HL-60 (cell line): ENCODE data around the gene ITGB2.

ENCODE experiments used
- DNase-seq, 2 experiments: peaks; one replicate each; pipeline ENCODE4 v3.0.0-alpha.2; 2010 to 2020; ENCODE audit warnings: low read depth in 1 of 2, low spot score in 1 of 2
- H3K27ac ChIP-seq: fragments of 250-450 bp; sonication (Bioruptor Pico); replicated peaks from 2 replicates; pipeline ENCODE4 v1.5.1; 2020; ENCODE audit warnings: mild to moderate bottlenecking, moderate library complexity
- H3K27me3 ChIP-seq: fragments of 250-450 bp; sonication (Bioruptor Pico); 2 replicates; pipeline ENCODE4 v1.5.1; 2021; ENCODE audit warnings: mild to moderate bottlenecking, moderate library complexity; ENCODE audit not compliant: insufficient read depth, poor library complexity, severe bottlenecking
- H3K4me3 ChIP-seq: replicated peaks from 2 replicates; pipeline ENCODE4 v1.5.1; 2011; ENCODE audit warnings: mild to moderate bottlenecking, control low read depth, low read length; ENCODE audit not compliant: insufficient read depth
- GABPA ChIP-seq: IDR thresholded peaks from 2 replicates; pipeline ENCODE4 v1.6.1; 2012; ENCODE audit warnings: low read depth
- POLR2AphosphoS5 ChIP-seq: IDR thresholded peaks from 2 replicates; pipeline ENCODE4 v1.6.1; 2012; ENCODE audit warnings: low read depth
- SPI1 ChIP-seq: IDR thresholded peaks from 2 replicates; pipeline ENCODE4 v1.6.1; 2012; ENCODE audit warnings: low read depth, mild to moderate bottlenecking, borderline replicate concordance
- TF ChIP-seq, protein P1 (sequence below): IDR thresholded peaks from one replicate; pipeline ENCODE4 v1.5.1; 2011; ENCODE audit warnings: low read length, control low read depth, inconsistent platforms; ENCODE audit not compliant: insufficient read depth
- TF ChIP-seq, protein P2 (sequence below): IDR thresholded peaks from 2 replicates; pipeline ENCODE4 v1.6.1; 2012; ENCODE audit warnings: low read depth; ENCODE audit not compliant: insufficient replicate concordance

ITGB2 gene

DNA sequence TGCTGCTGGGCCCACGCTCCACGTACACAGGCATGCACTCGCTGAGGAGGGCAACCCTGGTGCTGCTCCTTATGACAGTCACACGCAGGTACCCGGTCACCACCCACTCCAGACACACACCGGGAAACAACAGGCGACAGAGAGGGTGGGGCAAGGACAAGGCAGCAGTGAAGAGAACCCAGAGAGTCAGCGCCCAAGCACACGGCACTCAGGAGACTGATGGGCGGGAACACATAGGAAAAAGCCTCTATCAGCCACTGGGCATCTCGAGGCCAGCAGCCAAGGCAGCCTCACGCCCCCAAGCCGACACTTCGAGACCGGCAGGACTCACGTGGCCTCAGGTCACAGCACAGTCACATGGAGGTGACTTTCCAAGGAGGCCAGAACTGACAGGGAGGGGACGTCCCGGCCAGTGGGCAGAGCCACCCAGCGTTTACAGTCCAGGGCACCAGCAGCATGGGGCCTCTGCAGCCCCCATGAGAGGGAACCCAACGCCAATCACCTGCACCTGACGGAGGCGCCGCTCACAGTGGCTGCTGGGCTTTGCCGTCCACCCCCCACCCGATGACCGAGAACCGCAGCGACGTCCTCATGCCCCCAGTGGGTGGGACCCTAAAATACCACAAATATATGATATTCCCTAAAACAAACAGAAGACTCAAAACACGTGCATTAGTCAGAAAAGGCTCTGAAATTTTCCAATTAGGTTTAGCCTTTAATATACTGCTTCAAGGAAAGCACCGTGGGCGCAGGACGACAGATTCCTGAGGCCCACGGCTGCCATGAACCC is 66.9 kb downstream of the ITGB2 start:
- TF ChIP-seq SPI1 (no peak), GABPA (no peak), POLR2AphosphoS5 (no peak)
- TF ChIP-seq, protein P1, sequence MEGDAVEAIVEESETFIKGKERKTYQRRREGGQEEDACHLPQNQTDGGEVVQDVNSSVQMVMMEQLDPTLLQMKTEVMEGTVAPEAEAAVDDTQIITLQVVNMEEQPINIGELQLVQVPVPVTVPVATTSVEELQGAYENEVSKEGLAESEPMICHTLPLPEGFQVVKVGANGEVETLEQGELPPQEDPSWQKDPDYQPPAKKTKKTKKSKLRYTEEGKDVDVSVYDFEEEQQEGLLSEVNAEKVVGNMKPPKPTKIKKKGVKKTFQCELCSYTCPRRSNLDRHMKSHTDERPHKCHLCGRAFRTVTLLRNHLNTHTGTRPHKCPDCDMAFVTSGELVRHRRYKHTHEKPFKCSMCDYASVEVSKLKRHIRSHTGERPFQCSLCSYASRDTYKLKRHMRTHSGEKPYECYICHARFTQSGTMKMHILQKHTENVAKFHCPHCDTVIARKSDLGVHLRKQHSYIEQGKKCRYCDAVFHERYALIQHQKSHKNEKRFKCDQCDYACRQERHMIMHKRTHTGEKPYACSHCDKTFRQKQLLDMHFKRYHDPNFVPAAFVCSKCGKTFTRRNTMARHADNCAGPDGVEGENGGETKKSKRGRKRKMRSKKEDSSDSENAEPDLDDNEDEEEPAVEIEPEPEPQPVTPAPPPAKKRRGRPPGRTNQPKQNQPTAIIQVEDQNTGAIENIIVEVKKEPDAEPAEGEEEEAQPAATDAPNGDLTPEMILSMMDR, result no peak
- TF ChIP-seq, protein P2, sequence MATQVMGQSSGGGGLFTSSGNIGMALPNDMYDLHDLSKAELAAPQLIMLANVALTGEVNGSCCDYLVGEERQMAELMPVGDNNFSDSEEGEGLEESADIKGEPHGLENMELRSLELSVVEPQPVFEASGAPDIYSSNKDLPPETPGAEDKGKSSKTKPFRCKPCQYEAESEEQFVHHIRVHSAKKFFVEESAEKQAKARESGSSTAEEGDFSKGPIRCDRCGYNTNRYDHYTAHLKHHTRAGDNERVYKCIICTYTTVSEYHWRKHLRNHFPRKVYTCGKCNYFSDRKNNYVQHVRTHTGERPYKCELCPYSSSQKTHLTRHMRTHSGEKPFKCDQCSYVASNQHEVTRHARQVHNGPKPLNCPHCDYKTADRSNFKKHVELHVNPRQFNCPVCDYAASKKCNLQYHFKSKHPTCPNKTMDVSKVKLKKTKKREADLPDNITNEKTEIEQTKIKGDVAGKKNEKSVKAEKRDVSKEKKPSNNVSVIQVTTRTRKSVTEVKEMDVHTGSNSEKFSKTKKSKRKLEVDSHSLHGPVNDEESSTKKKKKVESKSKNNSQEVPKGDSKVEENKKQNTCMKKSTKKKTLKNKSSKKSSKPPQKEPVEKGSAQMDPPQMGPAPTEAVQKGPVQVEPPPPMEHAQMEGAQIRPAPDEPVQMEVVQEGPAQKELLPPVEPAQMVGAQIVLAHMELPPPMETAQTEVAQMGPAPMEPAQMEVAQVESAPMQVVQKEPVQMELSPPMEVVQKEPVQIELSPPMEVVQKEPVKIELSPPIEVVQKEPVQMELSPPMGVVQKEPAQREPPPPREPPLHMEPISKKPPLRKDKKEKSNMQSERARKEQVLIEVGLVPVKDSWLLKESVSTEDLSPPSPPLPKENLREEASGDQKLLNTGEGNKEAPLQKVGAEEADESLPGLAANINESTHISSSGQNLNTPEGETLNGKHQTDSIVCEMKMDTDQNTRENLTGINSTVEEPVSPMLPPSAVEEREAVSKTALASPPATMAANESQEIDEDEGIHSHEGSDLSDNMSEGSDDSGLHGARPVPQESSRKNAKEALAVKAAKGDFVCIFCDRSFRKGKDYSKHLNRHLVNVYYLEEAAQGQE, result no peak
- Histone ChIP-seq H3K27me3 (no peaks in the 10 kb centered on the region), H3K27ac (peak overlapping the region; percentile 47), H3K4me3 (no peak overlapping the region)
- DNase-seq, result no peak

DNA sequence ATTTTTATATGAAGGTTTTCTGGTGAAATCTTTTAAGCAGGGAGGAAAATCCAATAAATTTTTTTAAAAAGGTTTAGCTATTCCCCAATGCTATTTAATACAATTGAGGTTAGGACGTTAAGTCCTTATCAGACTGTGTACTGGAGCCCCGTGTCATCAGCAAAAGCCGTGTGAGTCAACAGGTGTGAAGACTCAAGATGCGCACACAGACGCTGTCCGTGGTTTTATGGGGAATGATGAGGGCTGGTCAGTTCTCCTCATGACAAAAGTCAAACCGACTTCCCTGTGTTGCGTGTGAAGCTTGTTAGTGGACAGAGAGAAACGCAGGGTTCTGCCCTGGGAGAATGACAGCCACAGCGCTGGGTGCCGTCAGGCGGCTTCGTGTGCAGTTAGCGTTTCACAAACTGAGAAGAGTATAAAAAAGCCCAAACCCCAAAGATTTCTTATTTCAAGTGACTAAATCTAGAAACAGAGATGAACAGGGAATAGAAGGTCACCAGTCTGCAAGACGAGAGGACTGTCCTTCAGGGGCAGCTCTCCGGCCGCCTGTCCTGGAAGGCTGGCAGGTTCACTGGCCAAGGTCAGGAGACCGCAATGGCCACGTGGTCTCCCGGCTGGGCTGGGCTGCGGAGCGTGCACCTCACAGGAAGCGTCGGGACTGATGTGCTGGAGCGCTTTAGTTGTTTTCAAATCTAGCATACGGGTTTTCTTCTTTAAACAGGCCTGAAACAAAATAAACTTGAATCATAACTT is 69.6 kb downstream of the ITGB2 start:
- H3K4me3 ChIP-seq, result no peak overlapping the region
- no peak overlapping the region for H3K27ac ChIP-seq
- no peak for DNase-seq
- no peaks in the 10 kb centered on the region for H3K27me3 ChIP-seq
- TF ChIP-seq, protein P1, result no peak
- TF ChIP-seq, protein P2, result peak; percentile 42

DNA sequence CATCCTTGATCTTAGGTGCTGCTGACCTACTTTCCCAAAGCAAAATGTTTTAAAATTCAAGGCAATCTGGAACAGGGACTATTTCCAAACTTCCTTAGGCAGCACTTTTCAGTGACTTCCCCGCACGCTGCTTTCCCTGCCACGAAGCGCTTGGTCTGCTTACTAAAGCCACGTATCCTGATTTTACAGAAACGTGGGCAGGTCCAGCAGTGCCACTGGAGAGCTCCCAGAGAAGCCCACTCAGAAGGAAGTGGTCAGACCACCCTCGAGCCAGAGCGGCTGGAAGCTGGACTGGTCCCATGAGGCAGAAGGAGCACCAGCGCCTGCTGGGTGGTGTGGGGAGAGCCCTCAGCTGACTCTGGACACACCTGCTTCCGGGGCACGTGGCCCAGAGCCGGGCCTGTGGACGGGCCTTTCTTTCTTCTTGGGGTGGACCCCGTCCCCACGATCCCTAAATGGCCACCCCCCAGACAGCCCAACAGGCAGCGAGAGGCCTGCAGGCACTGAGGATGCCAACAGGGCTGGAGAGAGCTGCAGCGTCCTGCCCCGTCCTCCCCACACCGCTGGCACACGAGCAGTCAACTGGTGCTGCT is 70.4 kb downstream of the ITGB2 start:
- Histone ChIP-seq H3K27me3 (no peaks in the 10 kb centered on the region), H3K4me3 (no peak overlapping the region), H3K27ac (peak overlapping the region; percentile 79)
- TF ChIP-seq, protein P2, result no peak
- TF ChIP-seq SPI1 (no peak), GABPA (no peak), POLR2AphosphoS5 (no peak)
- TF ChIP-seq, protein P1, result no peak
- DNase-seq, result no peak
